ENCODE results near the gene ADGB. TPM values are rescaled to one million over a fixed set of nuclear protein-coding genes. Genes with fewer than 3 reads are reported as not detected.

ADGB gene
- total and polyA plus RNA-seq, 9 of the 15 experiments (the other 6 are each of a cell fraction or from before 2014, with no cell fraction given) = not detected

DNA sequence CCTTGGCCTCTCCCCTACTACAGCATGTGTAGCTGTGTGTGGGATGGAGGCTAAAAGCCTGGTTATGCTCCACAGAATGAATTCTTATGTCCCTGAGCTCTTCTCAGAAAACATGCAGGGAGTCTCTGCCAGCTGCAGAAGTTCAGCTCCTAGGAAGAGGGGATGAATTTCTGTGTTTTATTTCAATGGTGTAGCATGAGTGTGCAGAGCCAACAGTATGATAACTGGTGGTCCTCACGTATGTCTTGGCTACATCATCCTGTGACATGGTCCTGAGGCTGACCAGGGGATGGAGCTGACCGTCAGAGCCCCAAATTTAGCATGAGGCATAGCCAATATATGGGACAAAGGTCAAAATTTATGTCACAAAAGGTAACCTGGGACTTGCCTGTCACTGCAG is 266.1 kb downstream of the ADGB start (continued):
- TF ChIP-seq, protein P1, sequence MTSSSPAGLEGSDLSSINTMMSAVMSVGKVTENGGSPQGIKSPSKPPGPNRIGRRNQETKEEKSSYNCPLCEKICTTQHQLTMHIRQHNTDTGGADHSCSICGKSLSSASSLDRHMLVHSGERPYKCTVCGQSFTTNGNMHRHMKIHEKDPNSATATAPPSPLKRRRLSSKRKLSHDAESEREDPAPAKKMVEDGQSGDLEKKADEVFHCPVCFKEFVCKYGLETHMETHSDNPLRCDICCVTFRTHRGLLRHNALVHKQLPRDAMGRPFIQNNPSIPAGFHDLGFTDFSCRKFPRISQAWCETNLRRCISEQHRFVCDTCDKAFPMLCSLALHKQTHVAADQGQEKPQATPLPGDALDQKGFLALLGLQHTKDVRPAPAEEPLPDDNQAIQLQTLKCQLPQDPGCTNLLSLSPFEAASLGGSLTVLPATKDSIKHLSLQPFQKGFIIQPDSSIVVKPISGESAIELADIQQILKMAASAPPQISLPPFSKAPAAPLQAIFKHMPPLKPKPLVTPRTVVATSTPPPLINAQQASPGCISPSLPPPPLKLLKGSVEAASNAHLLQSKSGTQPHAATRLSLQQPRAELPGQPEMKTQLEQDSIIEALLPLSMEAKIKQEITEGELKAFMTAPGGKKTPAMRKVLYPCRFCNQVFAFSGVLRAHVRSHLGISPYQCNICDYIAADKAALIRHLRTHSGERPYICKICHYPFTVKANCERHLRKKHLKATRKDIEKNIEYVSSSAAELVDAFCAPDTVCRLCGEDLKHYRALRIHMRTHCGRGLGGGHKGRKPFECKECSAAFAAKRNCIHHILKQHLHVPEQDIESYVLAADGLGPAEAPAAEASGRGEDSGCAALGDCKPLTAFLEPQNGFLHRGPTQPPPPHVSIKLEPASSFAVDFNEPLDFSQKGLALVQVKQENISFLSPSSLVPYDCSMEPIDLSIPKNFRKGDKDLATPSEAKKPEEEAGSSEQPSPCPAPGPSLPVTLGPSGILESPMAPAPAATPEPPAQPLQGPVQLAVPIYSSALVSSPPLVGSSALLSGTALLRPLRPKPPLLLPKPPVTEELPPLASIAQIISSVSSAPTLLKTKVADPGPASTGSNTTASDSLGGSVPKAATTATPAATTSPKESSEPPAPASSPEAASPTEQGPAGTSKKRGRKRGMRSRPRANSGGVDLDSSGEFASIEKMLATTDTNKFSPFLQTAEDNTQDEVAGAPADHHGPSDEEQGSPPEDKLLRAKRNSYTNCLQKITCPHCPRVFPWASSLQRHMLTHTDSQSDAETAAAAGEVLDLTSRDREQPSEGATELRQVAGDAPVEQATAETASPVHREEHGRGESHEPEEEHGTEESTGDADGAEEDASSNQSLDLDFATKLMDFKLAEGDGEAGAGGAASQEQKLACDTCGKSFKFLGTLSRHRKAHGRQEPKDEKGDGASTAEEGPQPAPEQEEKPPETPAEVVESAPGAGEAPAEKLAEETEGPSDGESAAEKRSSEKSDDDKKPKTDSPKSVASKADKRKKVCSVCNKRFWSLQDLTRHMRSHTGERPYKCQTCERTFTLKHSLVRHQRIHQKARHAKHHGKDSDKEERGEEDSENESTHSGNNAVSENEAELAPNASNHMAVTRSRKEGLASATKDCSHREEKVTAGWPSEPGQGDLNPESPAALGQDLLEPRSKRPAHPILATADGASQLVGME (CRISPR knock-in tag; IDR thresholded peaks at IDR 0.05) = peak; percentile 40; the same call in 1 of the 2 replicates
- TF ChIP-seq PRPF4 (IDR thresholded peaks at IDR 0.05; ENCODE audit: insufficient read depth, low read depth, low read length, poor library complexity, severe bottlenecking) (no peak), RFX1 (IDR thresholded peaks at IDR 0.05) (no peak), ZNF707 (CRISPR knock-in tag; conservative IDR thresholded peaks at IDR 0.05) (no peak), RHOXF2B (CRISPR knock-in tag; conservative IDR thresholded peaks at IDR 0.05) (peak; percentile 77; the same call in 1 of the 2 replicates), E4F1 (CRISPR knock-in tag; IDR thresholded peaks at IDR 0.05; ENCODE audit: borderline replicate concordance) (no peak)

Small RNAs within 50 kb of the gene (small RNA-seq; reads per million reads assigned to genes)
- not detected for gene RNU6-906P

Other genes with a start within 250 kb of the ADGB start
- 11.6 and 16.5 TPM in 2 replicates for gene RAB32, start 55.1 kb upstream of the ADGB start, total RNA-seq (2014; rRNA removed)
- gene RAB32, start 55.1 kb upstream of the ADGB start, total RNA-seq (2014; rRNA removed; fragmentation: Illumina TruSeq; extraction: Trizol) = 12.2 and 13.8 TPM in 2 replicates
- 15.7 and 16.6 TPM in 2 replicates for gene RAB32, start 55.1 kb upstream of the ADGB start, total RNA-seq (2015; rRNA removed; fragmentation: Illumina TruSeq; extraction: Trizol)
- 10.5 TPM in 2 replicates for gene RAB32, start 55.1 kb upstream of the ADGB start, total RNA-seq (2021)
- 11.7 and 27.9 TPM in 2 replicates for gene RAB32, start 55.1 kb upstream of the ADGB start, polyA plus RNA-seq (2011; rRNA removed)
- 7.9 and 8.4 TPM in 2 replicates for gene RAB32, start 55.1 kb upstream of the ADGB start, polyA plus RNA-seq (2014; fragmentation: Illumina TruSeq; extraction: Trizol)
- gene RAB32, start 55.1 kb upstream of the ADGB start, polyA plus RNA-seq (2014; fragmentation: Nextera tagmentation; extraction: Ambion mirVana) = 1 to 10 TPM; 2.5 to 3.8 TPM
- gene RAB32, start 55.1 kb upstream of the ADGB start, polyA plus RNA-seq (2014; rRNA removed) = 8.6 and 11.0 TPM in 2 replicates